Stimulated activated CD8-positive, alpha-beta memory T cell treated with anti-CD3 and anti-CD28 coated beads, Interleukin-12 subunit alpha, Interleukin-12 subunit beta, amount 100 ng/mL, for 24 hours (primary cell): ENCODE results near the gene KIT.

Experiments
- DNase-seq: peaks from one replicate; pipeline ENCODE4 v3.0.0-alpha.2; 2020; ENCODE audit errors: extremely low read depth

The KIT gene

DNA sequence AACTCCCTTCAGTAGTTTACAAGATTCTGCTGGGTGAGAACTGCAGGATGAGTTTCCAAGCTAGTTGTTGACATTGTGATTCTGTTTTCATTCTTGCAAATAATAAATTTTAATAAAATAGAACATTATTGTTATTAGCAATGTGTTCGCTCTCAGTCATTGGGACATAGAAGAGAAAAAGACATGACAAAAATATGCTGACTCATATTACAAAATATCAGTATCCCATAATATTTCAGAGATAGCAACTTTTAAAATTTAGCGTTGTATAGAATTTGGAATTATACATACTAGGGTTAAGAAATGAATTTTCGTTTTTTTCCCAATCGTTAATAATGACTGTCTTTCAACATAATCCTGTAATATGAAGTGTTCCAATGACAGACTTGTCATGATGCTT is 45.4 kb downstream of the KIT start:
- DNase-seq = no peak

DNA sequence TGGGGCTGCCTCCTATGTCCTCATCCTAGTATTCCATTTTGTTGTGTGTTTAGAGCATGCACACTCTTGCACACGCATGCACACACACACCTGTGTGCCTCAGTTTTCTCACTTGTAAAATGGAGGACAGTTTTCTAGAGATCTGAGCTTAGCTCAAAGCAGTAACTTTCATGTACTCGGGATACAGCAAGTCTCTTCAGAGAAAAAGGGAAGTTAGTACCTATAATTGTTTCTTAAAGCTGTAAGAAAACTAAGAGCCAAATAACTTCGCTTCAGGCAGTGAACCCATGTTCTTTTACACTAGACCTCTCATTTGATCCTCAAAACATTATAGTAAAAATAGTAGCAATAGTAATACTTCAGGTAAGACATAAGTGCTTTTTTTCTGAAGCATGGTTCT is 49.6 kb downstream of the KIT start:
- no peak for DNase-seq

DNA sequence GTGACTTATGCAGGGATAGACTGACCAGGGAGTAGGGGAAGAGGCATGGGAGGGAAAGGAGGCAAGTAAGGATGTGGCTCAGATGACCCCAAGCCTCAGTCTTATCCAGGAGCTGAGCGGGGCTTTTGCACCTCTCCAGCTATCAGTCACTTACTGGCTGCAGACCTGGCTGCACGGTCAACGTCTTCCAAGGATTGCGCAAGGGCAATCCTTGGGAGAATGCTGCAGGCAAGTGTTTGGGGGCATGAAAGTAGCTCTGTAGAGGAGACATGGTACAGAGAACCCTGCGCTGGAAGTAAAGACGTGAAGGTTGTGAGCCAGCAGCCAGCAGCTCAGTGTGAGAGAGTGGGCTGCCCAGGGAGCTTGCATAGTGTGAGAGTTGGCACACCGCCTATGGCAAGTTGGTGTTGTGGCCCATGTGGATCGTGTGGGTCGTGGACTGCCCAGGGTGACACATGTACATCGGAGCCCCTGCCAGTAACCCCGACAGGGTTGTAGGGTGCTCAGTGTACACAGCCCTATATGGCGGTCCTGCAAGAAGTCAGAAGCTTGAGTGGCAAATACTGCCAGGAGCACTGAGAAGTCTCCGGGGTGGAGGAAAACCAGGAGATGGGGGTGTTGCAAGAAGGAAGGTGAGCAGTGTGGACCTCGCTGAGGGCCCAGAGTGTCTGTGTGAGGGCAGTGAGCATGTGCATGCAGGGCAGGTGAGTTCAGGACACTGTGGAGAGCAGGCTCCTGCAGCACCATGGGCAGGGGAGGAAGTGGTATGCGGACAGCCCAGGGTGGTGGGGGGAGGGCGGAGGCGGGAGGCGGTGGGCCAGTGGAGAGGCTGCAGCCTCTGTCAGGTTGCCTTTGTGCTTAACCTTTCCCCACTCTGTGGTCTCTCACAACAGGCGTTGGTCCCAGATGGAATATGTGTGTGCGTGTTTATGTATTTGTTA is 50.9 kb downstream of the KIT start:
- no peak for DNase-seq

DNA sequence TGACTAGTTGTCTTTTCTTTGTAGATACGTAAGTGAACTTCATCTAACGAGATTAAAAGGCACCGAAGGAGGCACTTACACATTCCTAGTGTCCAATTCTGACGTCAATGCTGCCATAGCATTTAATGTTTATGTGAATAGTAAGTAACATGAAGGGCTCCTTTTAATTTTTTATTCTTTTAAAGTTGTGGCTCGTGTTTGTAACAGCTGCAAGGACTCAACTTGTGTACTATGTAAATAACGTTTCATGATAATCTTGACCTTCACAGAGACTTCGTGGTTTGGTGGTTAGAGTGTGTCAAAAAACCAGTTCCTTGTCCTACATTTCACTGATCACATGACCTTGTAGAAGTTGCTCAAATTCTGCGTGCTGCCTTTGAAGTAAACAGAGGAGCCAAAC is 51.6 kb downstream of the KIT start:
- no peak for DNase-seq

DNA sequence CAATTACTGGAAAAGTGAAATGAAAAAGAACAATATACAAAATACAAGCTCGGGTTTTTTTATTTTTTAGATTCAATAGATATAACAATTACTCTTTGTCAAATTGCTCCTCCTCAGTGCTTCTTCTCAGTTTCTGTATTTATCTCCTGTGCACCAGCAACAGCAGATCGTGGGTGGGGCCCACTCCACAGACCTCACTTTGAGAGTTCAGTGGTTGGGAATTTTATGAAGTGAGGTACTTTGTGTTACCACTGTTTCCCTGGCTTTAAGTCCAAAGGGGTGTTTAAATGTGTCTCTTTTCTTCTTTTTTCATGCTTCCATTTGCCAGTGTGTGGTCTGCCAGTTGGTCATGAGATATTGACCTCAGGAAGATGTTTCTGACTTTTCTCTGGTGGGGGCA is 54.4 kb downstream of the KIT start:
- no peak for DNase-seq

DNA sequence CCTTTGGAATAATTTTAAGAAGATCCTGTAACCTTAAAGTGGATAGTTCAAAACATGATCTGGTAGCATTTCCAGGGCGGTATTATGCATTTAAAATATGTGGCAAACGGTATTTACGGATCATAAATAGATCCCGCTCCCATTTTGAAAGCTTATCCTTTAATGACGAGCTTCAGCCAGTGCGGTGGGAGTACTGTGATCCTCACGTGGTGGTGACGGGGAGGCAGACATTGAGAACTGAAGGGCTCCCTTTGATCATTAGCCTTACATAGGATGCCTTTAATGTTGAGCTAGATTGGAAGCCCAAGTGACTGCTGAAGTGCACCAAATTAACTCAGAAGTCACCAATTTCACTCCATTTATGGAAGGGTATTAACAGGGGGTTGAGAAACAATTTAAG is 56.9 kb downstream of the KIT start:
- no peak for DNase-seq

DNA sequence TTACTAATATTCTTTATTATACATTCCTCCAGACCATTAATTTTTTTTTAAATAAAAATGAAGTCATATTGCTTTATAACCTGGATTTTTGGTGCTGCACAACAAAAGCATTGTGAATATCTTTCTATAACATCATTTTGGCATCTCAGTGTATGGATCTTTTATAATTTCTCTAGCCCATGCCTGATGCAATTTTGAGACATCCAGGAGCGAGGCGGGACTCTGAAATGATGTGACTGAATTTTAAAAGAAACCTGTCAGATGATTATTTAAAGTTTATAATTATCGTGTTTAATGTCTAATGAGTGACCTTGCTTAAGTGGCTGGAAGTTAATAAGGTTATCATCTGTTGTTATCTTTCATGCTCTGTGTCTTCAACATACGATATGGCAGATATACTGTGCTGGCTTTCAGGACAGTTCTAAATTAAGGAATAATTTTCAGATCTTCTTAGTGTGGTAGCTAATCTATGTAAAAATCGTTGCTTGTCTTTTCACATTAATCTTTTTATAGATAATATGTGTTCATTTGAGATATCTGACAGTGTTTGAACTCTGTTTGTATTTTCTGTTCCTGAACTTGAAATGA is 58.8 kb downstream of the KIT start:
- DNase-seq = no peak

DNA sequence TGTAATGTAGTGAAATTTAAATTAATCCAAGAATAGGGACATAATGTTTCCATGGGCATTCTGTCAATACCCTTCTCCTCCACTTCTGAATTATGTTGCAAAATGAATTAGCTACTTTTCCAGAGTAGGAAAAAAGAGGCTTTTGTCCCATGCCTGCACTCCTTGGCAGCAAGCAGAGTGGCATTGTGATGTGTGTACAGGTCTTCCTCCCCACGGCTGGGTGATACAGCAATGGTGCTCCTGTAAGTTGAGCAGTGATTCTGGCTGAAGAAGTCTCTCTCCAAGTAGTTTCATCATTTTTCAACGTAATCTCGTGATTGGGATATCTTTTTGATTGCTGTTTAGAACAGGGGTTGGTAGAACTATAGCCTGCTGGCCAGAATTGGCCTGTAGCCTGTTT is 59.9 kb downstream of the KIT start:
- DNase-seq = no peak

DNA sequence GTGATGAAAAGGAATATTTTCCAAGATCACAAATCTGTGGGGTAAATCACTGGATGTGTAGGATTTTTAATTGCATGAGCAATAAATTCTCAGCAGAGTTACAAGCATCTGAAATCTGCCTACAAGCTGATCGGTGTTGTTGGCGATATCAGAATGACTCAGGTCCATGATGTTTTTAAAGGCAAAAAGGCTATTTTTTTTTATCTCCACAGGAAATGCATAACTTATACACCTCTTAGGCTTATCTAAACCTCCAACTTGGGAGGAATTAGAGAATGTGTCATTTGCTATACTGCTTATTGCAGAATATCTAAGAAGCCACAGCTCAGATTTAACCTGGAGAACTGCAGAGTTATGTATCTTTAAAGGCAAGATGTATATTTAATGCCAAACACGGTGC is 61.6 kb downstream of the KIT start:
- no peak for DNase-seq

DNA sequence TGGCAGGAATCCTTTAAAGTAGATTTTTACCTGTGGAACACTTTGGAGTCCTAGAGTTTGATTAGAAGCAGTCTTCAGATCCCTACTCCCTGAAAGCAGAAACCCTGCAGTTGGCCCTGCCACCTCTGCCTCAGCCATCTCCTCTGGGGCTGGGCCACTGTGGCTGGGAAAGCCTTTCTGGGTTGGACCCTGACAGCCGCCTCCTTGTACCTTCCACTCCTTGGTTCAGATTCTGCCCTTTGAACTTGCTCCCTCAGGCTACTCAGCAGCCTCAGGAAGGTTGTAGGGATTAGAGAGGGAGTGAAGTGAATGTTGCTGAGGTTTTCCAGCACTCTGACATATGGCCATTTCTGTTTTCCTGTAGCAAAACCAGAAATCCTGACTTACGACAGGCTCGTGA is 65.5 kb downstream of the KIT start:
- DNase-seq = no peak

DNA sequence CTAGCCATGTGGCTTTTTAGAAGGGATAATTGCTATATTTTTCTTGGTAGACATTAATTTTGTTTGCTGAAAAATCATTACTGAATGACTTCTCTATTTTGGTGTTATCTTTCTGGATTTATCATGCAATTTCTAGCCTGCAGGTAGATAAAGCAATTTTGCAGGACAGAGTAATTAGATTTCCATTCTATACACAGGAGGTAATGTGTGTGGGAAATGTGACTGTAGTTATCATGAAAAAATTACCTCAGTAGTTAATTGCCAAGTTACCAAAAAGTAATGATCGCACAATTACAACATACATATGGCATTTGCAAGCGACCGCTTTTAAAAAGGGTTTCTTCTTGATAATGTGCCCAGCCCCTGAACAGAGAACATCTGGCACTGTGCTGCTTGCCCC is 66.1 kb downstream of the KIT start:
- no peak for DNase-seq

DNA sequence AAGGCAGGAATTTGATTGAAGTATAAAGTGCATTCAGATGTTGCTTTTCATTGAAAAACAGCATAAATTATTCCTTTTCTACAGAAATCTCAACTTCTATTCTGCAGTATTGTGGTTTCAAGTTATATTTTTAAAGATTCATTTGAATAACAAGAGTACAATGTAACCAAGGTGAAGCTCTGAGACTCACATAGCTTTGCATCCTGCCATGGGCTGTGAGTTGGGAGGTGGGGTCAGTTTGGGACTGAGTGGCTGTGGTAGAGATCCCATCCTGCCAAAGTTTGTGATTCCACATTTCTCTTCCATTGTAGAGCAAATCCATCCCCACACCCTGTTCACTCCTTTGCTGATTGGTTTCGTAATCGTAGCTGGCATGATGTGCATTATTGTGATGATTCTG is 69.2 kb downstream of the KIT start:
- no peak for DNase-seq

DNA sequence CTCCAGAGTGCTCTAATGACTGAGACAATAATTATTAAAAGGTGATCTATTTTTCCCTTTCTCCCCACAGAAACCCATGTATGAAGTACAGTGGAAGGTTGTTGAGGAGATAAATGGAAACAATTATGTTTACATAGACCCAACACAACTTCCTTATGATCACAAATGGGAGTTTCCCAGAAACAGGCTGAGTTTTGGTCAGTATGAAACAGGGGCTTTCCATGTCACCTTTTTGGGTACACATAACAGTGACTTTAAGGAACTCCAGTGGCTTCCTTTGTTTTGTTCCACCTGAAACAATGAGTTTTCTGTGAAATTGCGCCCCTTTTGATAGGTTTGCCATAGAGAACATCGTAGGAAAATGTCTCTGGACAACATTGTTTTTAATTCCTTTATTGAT is 69.6 kb downstream of the KIT start:
- no peak for DNase-seq

DNA sequence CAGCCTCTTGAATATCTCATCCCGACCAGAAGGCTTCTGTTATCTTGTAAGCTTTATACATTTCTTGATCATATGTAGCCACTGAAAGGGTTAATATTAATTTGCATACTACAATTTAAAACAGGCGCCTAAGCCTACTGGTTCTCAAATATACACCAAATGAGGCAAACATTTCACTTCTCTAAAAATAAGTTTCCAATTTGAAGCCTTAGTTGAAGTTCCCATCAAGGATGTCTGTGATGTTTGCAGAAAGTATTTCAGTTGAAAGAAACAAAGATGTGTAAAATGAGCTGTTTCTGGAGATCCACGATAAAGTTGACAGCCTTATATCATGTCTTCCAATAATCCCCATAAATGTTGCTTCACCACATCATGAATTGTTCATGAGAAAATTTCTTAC is 70.6 kb downstream of the KIT start:
- DNase-seq = no peak

DNA sequence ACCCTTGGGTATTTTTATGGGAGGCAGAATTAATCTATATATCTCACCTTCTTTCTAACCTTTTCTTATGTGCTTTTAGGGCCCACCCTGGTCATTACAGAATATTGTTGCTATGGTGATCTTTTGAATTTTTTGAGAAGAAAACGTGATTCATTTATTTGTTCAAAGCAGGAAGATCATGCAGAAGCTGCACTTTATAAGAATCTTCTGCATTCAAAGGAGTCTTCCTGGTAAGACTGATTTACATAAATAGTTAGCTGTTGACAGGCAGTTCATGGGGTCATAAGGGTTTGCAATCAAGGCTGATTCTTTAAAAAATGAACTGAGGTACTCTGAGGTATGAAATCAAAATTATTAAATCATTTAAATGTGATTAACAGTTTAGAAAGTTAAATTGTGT is 71.5 kb downstream of the KIT start:
- DNase-seq = no peak

DNA sequence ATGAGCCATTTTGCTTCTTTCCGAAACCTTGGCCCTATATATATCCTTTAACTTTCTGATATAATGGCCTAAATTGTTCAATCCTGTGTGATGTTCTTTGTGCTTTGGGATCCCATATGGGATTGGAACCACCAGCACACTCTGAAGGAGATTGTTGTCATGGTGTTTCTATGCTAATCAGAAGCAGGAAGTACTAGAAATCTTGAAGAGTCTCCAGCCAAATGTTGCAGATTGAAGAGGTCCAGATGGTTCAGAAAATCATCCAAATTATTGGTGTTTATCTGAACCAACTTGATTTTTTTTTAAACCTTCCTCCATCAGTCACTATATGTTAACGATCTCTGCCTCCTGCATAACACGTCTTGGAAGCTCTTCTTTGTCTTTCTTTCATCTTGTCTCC is 72.8 kb downstream of the KIT start:
- DNase-seq = no peak

DNA sequence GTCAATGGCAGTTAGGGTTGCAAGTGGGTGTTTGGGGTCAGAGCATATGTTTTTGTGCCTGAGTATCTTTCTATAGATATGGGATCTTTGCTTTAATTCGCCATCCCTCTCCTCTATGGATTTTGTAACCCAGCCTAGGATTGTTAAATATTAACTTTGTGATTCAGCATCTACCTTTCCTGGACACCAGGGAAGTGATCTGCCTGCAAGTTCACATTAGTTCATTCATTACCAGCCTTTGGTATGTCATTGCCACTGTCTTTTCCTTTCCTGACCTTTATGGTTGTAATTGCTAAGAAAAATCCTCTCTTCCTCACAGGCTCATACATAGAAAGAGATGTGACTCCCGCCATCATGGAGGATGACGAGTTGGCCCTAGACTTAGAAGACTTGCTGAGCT is 73.8 kb downstream of the KIT start:
- no peak for DNase-seq

DNA sequence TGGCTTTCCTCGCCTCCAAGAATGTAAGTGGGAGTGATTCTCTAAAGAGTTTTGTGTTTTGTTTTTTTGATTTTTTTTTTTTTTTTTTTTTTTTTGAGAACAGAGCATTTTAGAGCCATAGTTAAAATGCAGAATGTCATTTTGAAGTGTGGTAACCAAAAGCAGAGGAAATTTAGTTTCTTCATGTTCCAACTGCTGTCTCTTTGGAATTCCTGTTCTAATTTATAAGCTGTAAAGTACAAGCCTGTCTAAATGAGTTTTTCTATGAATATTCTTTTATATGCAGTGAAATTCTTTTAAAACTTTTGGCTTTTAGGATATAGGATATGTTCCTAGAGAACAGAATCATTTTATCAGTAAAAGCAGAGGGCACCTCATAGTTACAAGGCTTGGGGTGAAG is 74.2 kb downstream of the KIT start:
- DNase-seq = no peak

DNA sequence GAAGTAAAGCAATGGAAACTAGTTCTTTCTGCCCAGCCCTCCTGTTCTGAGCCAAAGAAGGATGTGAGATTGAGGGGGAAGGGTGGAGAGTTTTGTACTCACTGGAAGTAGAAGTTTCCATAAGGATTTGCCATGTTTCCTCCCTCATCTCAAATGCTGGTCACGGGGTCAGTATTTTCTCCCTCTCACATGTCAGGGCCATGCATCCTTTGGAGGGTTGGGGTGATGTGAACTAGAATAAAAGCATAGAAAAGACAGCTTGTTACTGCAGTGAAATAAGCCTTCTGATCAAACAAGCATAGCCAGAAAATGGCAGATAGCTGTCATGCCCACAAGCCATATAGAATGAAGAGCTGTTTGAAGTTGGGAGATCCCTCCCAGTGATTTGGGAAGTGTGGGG is 79.7 kb downstream of the KIT start:
- no peak for DNase-seq

DNA sequence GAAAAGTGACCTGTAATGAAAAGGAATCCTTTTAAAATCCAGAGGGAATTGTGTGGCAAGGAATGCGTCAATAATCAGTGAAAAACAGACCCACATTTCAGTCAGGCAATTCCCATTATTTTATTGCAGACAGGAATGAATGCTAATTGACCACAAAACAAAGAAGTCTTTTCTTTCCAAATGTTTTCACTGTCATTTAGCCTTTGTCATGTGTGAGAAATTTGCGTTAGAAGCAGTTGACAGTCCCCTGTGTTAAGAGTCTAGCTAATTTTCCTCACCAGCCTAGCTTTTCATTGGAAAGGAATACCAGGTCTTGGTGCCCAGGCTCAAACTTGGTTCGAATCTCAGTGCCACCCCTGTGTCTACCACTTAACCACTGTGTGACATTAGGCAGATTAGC is 83.4 kb downstream of the KIT start:
- no peak for DNase-seq

DNA sequence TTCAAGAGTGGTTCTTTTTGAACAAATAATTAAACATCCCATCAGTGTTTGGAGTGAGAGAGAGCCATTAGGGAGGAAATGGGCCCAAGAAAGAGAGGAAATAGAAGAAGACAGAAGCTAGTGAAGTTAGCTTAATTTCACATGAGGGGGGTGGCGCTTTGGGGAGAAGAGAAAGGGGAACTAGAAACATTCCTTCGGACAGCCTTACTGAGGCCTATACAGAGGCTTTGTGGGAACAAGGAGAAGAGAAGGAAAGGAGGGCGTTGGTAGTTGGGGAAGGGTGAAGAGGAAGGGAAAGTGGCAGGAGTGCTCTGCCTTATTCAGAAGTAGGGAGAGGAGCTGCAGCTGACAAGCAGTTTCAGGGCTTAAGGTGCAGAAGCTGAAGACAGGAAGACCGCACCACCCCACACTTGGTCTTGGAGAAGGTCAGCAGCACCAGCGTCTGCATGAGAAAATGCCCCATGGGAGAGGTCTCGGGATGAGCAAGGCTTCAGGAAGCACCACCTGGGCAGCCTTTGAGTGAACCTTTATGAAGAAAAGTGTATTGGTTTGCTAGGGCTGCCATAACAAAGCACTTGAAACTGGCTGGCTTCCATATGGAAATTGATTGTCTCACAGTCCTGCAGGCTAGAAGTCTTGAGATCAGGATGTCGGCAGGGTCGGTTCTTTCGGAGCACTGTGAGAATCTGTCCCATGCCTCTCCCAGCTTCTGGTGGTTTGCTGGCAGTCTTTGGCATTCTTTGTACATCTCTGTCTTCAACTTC is 85.1 kb downstream of the KIT start:
- DNase-seq = no peak

DNA sequence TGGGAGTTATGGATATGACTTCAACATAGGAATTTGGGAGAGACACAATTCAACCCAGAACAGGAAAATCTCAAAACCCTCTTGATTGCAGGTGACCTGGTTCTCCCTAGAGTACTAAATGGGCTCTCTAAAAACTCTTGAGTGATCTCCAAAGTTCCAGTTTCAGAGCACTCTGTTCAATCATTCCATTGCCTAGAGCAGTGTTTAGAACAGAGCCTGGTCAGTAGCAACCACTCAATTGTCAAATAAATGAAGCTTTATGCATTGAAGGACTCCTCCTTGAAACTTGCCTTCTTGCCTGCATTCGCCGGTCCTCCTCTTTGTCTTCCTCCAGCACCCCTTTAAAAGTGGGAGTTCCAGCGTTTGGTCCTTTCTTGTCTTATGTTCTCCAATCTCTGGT is 85.8 kb downstream of the KIT start:
- DNase-seq = no peak

DNA sequence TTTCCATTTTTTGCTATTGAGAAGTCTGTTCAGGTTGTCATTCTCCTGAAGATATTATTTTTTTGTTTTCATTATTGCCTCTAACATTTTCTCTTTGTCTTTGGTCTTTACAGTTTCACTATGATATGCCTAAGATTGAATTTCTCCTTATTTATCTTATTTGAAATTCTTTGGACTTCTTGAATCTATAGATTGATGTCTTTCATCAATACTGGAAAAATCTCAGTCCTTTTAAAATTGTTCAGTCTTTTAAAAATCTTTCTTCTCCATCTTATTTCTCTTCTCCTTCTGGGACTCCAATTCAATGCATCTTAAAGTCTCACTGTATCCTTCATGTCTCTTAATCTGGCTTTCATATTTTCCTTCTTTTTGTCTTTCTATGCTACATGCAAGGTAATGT is 86.7 kb downstream of the KIT start:
- DNase-seq = no peak
